Sigmoid colon (tissue), 4 donors: Measurements from ENCODE around the gene ARHGEF19.

Experiments used
- CTCF ChIP-seq, 4 experiments: fragments of 450-650 bp in 3 of 4; fragments of 200-600 bp in 1 of 4; IDR thresholded peaks; one replicate each; pipeline ENCODE4 v1.5.1; 2016 to 2019; ENCODE audit warnings: antibody characterized with exemption in 4 of 4, mild to moderate bottlenecking in 3 of 4, moderate library complexity in 2 of 4
- POLR2A ChIP-seq, 2 donors: fragments of 450-650 bp; IDR thresholded peaks; one replicate each; pipeline ENCODE4 v1.6.1; 2016; ENCODE audit warnings: antibody characterized with exemption in 2 of 2, mild to moderate bottlenecking in 2 of 2, moderate library complexity in 2 of 2
- POLR2AphosphoS5 ChIP-seq, 4 donors: sonication (generic); formaldehyde crosslinking; IDR thresholded peaks; one replicate each; pipeline ENCODE4 v1.6.1; 2017; ENCODE audit warnings: antibody characterized with exemption in 4 of 4

- no peak for TF ChIP-seq POLR2A (IDR thresholded peaks at IDR 0.05)
- TF ChIP-seq CTCF (IDR thresholded peaks at IDR 0.05): no peak
- no peak for TF ChIP-seq POLR2AphosphoS5 (IDR thresholded peaks at IDR 0.05)
Measured at GRCh38 chr1:16149146-16149545, 63.3 kb downstream of the ARHGEF19 start.
